Measurements from ENCODE around the gene PSMG4.
"Not testable (repeated sequence)": the region's sequence is repeated elsewhere in the genome, so short reads cannot be mapped to it uniquely, and the experiment has no call there.

Gene PSMG4

GRCh38 chr6:3230900-3231246, 27.9 kb upstream of the PSMG4 start:
- DNase-seq = peak; percentile 97

- DNase-seq = peak; percentile 98
These were observed 27.3 kb upstream of the PSMG4 start for GRCh38 chr6:3231247-3232016.

- DNase-seq = peak; percentile 82
These were observed 26.5 kb upstream of the PSMG4 start for GRCh38 chr6:3232017-3232945.

GRCh38 chr6:3233321-3233720, 25.4 kb upstream of the PSMG4 start:
- DNase-seq = peak; percentile 75

- peak; percentile 52 for DNase-seq
These were observed 24.8 kb upstream of the PSMG4 start for GRCh38 chr6:3233904-3234303.

GRCh38 chr6:3235486-3235885, 23.3 kb upstream of the PSMG4 start:
- DNase-seq = no peak

GRCh38 chr6:3236005-3236404, 22.7 kb upstream of the PSMG4 start:
- DNase-seq = no peak

- DNase-seq = no peak
These were observed 20.7 kb upstream of the PSMG4 start for GRCh38 chr6:3237761-3238662.

GRCh38 chr6:3239110-3239830, 19.5 kb upstream of the PSMG4 start:
- peak; percentile 16 for DNase-seq

GRCh38 chr6:3240595-3240994, 18.2 kb upstream of the PSMG4 start:
- no peak for DNase-seq

- DNase-seq = not testable (repeated sequence)
These were observed 17.0 kb upstream of the PSMG4 start for GRCh38 chr6:3241745-3242144.

GRCh38 chr6:3242768-3243167, 16.0 kb upstream of the PSMG4 start:
- no peak for DNase-seq

GRCh38 chr6:3244003-3244831, 14.5 kb upstream of the PSMG4 start:
- no peak for DNase-seq

GRCh38 chr6:3244832-3245161, 13.9 kb upstream of the PSMG4 start:
- DNase-seq = not testable (repeated sequence)

- DNase-seq = no peak
These were observed 13.5 kb upstream of the PSMG4 start for GRCh38 chr6:3245216-3245615.

GRCh38 chr6:3247255-3248146, 11.2 kb upstream of the PSMG4 start:
- DNase-seq = peak; percentile 87

- no peak for DNase-seq
These were observed 8.9 kb upstream of the PSMG4 start for GRCh38 chr6:3249821-3250220.

- no peak for DNase-seq
These were observed 8.5 kb upstream of the PSMG4 start for GRCh38 chr6:3250231-3250675.

GRCh38 chr6:3251462-3252314, 7.1 kb upstream of the PSMG4 start:
- peak; percentile 89 for DNase-seq

All from NCI-H69 (cell line).